ENCODE data around the gene TOGARAM1.

The TOGARAM1 gene

DNA sequence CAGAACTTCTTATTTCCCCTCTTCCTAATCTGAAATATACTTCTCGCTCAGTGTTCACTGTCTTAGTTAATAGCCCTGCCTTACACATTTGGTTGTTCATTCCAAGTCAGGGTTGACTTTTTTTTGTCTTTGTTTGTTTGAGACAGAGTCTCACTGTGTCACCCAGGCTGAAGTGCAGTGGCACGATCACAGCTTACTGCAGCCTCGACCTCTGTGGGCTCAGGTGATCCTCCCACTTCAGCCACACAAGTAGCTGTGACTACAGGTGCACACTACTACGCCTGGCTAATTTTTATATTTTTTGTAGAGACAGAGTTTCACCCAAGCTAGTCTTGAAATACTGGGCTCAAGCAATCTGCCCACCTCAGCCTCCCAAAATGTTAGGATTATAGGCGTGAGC, 79.7 kb downstream of the TOGARAM1 start:
- Histone ChIP-seq H3K27me3 (ENCODE audit: control insufficient read depth, insufficient read depth, low read length) (no peaks in the 10 kb centered on the region), H3K4me3 (ENCODE audit: low read depth, low read length) (no peak overlapping the region), H3K4me1 (ENCODE audit: control insufficient read depth, insufficient read depth, low read length) (no peaks in the 10 kb centered on the region), H3K27ac (ENCODE audit: low read depth, low read length) (no peak overlapping the region), H3K9ac (ENCODE audit: low read length) (no peak overlapping the region), H3K9me3 (ENCODE audit: control insufficient read depth, insufficient read depth, low read depth, low read length) (peaks cover 22% of the 10 kb centered on the region), H3K36me3 (ENCODE audit: control insufficient read depth, insufficient read depth, low read length) (peaks cover 42% of the 10 kb centered on the region)

DNA sequence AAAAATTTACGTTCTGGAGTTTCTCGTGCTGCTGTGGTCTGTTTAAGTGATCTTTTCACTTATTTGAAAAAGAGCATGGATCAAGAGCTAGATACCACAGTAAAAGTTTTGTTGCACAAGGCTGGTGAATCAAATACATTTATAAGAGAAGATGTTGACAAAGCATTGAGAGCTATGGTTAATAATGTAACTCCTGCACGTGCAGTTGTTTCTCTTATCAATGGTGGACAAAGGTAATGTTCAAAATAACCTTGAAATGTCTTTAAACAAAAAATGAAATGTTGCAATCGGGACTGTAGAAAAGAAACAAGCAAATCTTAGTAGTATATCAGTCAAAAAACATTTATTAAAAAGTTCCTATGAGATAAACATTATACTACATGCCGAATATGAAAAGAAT, 82.6 kb downstream of the TOGARAM1 start:
- Histone ChIP-seq H3K4me3 (ENCODE audit: low read depth, low read length) (no peak overlapping the region), H3K9ac (ENCODE audit: low read length) (no peak overlapping the region), H3K27me3 (ENCODE audit: control insufficient read depth, insufficient read depth, low read length) (no peaks in the 10 kb centered on the region), H3K27ac (ENCODE audit: low read depth, low read length) (no peak overlapping the region), H3K36me3 (ENCODE audit: control insufficient read depth, insufficient read depth, low read length) (peaks cover 23% of the 10 kb centered on the region), H3K4me1 (ENCODE audit: control insufficient read depth, insufficient read depth, low read length) (no peaks in the 10 kb centered on the region), H3K9me3 (ENCODE audit: control insufficient read depth, insufficient read depth, low read depth, low read length) (peaks cover 2% of the 10 kb centered on the region; the same call in 1 of the 2 replicates)

DNA sequence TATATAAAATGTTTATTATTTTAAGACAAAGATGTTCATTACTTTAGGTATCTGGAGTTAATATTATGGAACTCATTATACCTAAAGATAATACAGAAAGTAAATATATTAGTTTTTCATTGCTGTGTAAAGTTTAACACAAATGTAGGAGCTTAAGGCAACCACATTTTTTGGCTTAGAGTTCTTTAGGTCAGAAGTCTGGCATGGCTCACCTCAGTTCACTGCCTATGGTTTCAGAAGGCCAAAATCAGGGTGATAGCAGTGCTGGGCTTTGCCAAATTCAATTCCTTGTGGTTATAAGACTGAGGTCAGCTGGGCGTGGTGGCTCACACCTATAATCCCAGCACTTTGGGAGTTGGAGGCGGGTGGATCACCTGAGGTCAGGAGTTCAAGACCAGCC, 86.4 kb downstream of the TOGARAM1 start:
- no peaks in the 10 kb centered on the region for H3K27me3 ChIP-seq (ENCODE audit: control insufficient read depth, insufficient read depth, low read length)
- H3K4me1 ChIP-seq (ENCODE audit: control insufficient read depth, insufficient read depth, low read length) = no peaks in the 10 kb centered on the region
- no peak overlapping the region for H3K9ac ChIP-seq (ENCODE audit: low read length)
- peaks cover 25% of the 10 kb centered on the region for H3K36me3 ChIP-seq (ENCODE audit: control insufficient read depth, insufficient read depth, low read length)
- no peak overlapping the region for H3K4me3 ChIP-seq (ENCODE audit: low read depth, low read length)
- no peak overlapping the region for H3K27ac ChIP-seq (ENCODE audit: low read depth, low read length)
- no peaks in the 10 kb centered on the region for H3K9me3 ChIP-seq (ENCODE audit: control insufficient read depth, insufficient read depth, low read depth, low read length)

DNA sequence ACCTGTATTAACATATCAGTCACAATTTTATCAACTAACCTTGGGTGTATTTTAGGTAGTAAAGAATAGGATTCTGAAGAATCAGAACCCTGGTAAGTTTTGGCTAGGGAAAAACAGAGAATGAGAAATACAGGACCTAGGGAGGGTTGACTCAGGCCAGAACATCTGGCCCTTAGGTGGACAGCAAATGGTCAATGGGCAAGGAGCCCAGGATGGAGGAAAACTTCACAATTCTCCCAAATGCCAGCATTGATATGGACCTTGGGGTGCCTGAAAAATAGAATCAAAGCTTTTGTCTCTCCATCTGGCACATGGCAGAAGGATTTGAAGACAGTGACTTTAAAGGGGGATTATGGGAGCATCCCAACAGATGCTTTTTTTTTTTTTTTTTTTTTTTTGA, 89.2 kb downstream of the TOGARAM1 start:
- H3K36me3 ChIP-seq (ENCODE audit: control insufficient read depth, insufficient read depth, low read length) = peaks cover 28% of the 10 kb centered on the region
- H3K9me3 ChIP-seq (ENCODE audit: control insufficient read depth, insufficient read depth, low read depth, low read length) = no peaks in the 10 kb centered on the region
- no peak overlapping the region for H3K27ac ChIP-seq (ENCODE audit: low read depth, low read length)
- H3K9ac ChIP-seq (ENCODE audit: low read length) = no peak overlapping the region
- no peaks in the 10 kb centered on the region for H3K27me3 ChIP-seq (ENCODE audit: control insufficient read depth, insufficient read depth, low read length)
- H3K4me1 ChIP-seq (ENCODE audit: control insufficient read depth, insufficient read depth, low read length) = no peaks in the 10 kb centered on the region
- no peak overlapping the region for H3K4me3 ChIP-seq (ENCODE audit: low read depth, low read length)

DNA sequence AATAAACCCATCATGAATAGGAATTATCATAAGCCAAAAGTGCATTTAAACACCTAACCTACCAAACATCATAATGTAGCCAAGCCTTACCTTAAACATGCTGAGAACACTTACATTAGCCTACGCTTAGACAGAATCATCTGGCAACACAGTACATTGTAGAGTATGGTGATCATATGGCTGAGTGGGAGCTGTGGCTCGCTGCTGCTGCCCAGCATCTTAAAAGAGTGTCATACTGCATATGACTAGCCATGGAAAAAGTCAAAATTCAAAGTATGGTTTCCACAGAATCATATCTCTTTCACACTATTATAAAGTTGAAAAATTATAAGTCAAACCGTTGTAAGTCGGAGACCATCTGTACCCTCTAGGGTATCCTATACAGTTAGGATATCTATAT, 89.9 kb downstream of the TOGARAM1 start:
- H3K4me3 ChIP-seq (ENCODE audit: low read depth, low read length) = no peak overlapping the region
- no peak overlapping the region for H3K9ac ChIP-seq (ENCODE audit: low read length)
- no peaks in the 10 kb centered on the region for H3K9me3 ChIP-seq (ENCODE audit: control insufficient read depth, insufficient read depth, low read depth, low read length)
- H3K36me3 ChIP-seq (ENCODE audit: control insufficient read depth, insufficient read depth, low read length) = peaks cover 21% of the 10 kb centered on the region
- H3K4me1 ChIP-seq (ENCODE audit: control insufficient read depth, insufficient read depth, low read length) = no peaks in the 10 kb centered on the region
- H3K27me3 ChIP-seq (ENCODE audit: control insufficient read depth, insufficient read depth, low read length) = no peaks in the 10 kb centered on the region
- H3K27ac ChIP-seq (ENCODE audit: low read depth, low read length) = no peak overlapping the region

DNA sequence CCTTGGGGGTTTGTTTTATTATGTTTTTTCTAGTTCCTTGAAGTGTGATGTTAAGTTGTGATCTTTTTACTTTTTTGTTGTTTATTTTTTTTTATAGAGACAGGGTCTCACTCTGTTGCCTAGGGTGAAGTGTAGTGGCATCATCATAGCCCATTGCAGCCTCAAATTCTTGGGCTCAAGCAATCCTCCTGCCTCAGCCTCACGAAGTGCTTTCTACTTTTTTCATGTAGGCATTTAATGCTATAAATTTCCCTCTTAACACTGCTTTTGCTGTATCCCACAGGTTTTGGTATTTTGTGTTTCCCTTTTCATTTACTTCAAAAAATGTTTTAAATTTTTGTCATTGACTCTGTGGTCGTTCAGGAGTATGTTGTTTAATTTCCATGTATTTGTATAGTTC, 95.4 kb downstream of the TOGARAM1 start:
- Histone ChIP-seq H3K9ac (ENCODE audit: low read length) (no peak overlapping the region), H3K9me3 (ENCODE audit: control insufficient read depth, insufficient read depth, low read depth, low read length) (no peaks in the 10 kb centered on the region), H3K4me3 (ENCODE audit: low read depth, low read length) (no peak overlapping the region), H3K36me3 (ENCODE audit: control insufficient read depth, insufficient read depth, low read length) (peaks cover 15% of the 10 kb centered on the region), H3K4me1 (ENCODE audit: control insufficient read depth, insufficient read depth, low read length) (no peaks in the 10 kb centered on the region), H3K27me3 (ENCODE audit: control insufficient read depth, insufficient read depth, low read length) (no peaks in the 10 kb centered on the region), H3K27ac (ENCODE audit: low read depth, low read length) (no peak overlapping the region)

DNA sequence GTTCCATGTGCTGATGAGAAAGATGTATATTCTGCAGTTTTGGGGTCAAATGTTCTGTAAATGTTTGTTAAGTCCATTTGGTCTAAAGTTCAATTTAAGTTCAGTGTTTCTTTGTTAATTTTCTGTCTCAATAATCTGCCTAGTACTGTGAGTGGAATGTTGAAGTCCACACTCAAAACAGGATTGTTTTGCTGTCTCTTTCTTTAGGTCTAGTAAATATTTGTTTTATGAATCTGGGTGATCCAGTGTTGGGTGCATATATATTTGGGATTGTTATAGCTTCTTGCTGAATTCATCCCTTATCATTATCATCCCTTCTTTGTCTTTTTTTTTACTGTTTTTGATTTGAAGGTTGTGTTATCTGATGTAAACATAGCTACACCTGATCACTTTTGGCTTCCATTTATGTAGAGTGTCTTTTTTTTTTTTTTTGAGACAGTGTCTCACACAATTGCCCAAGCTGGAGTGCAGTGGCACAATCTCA, 95.9 kb downstream of the TOGARAM1 start:
- peaks cover 12% of the 10 kb centered on the region; the same call in 1 of the 2 replicates for H3K36me3 ChIP-seq (ENCODE audit: control insufficient read depth, insufficient read depth, low read length)
- H3K4me1 ChIP-seq (ENCODE audit: control insufficient read depth, insufficient read depth, low read length) = no peaks in the 10 kb centered on the region
- H3K27me3 ChIP-seq (ENCODE audit: control insufficient read depth, insufficient read depth, low read length) = no peaks in the 10 kb centered on the region
- no peak overlapping the region for H3K9ac ChIP-seq (ENCODE audit: low read length)
- H3K27ac ChIP-seq (ENCODE audit: low read depth, low read length) = no peak overlapping the region
- H3K4me3 ChIP-seq (ENCODE audit: low read depth, low read length) = no peak overlapping the region
- no peaks in the 10 kb centered on the region for H3K9me3 ChIP-seq (ENCODE audit: control insufficient read depth, insufficient read depth, low read depth, low read length)

DNA sequence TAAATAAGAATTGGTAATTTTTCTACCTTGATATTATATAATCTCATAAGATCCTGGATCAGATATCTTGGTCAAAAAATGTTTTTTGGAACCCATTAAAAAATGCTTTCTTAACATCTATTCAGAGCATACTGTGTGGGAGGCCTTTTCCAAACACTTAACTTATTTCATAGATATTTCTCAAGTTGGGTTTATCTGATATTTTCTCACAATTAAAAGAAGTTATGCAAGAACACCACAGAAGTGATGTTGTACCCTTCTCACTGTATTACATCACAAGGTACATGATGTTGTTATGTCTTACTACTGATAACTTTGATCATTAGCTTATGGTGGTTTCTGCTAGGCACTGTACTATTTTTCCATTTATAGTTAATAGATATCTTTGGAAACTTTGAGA, 98.6 kb downstream of the TOGARAM1 start:
- Histone ChIP-seq H3K9ac (ENCODE audit: low read length) (no peak overlapping the region), H3K27me3 (ENCODE audit: control insufficient read depth, insufficient read depth, low read length) (no peaks in the 10 kb centered on the region), H3K27ac (ENCODE audit: low read depth, low read length) (no peak overlapping the region), H3K9me3 (ENCODE audit: control insufficient read depth, insufficient read depth, low read depth, low read length) (no peaks in the 10 kb centered on the region), H3K4me1 (ENCODE audit: control insufficient read depth, insufficient read depth, low read length) (no peaks in the 10 kb centered on the region), H3K4me3 (ENCODE audit: low read depth, low read length) (no peak overlapping the region), H3K36me3 (ENCODE audit: control insufficient read depth, insufficient read depth, low read length) (no peaks in the 10 kb centered on the region)

DNA sequence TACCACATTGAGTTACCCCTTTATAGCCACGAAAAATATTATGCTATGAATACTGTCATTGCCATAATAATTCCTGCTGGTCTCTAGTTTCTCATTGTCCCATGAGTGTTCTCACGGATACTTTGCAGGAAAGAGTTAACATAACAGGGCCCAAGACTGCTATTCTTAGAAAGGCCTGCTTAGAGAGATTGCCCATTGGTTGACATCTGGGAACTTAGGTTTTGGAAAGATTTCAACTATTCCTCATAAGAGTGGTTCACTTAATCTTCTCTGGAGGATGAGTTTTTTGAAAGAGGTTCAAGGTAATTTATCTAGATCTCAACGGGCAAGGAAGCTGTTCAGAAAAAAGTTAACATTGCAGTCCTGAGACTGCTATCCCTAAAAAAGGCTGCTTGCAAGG, 103.5 kb downstream of the TOGARAM1 start:
- H3K4me1 ChIP-seq (ENCODE audit: control insufficient read depth, insufficient read depth, low read length) = no peaks in the 10 kb centered on the region
- H3K9me3 ChIP-seq (ENCODE audit: control insufficient read depth, insufficient read depth, low read depth, low read length) = no peaks in the 10 kb centered on the region
- H3K4me3 ChIP-seq (ENCODE audit: low read depth, low read length) = no peak overlapping the region
- H3K9ac ChIP-seq (ENCODE audit: low read length) = no peak overlapping the region
- H3K27ac ChIP-seq (ENCODE audit: low read depth, low read length) = no peak overlapping the region
- no peaks in the 10 kb centered on the region for H3K27me3 ChIP-seq (ENCODE audit: control insufficient read depth, insufficient read depth, low read length)
- H3K36me3 ChIP-seq (ENCODE audit: control insufficient read depth, insufficient read depth, low read length) = peaks cover 3% of the 10 kb centered on the region; the same call in 1 of the 2 replicates

DNA sequence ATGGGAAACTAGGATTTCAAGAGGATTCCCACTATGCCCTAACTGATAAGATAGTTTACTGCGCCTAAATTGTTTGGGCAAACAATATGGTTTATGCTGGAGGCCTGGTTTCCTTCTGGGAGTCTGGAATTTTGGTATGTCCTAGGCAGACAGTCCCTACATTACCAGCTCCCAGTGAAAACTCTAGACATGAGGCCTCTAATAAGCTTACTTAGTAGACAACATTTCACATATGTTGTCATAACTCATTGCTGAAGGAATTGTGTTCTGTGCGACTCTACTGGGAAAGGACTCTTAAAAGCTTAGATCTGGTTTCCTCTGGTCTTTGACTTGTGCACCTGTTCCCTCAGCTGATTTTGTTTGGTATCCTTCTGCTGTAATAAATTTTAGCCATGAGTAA, 104.0 kb downstream of the TOGARAM1 start:
- Histone ChIP-seq H3K4me3 (ENCODE audit: low read depth, low read length) (no peak overlapping the region), H3K4me1 (ENCODE audit: control insufficient read depth, insufficient read depth, low read length) (no peaks in the 10 kb centered on the region), H3K27me3 (ENCODE audit: control insufficient read depth, insufficient read depth, low read length) (no peaks in the 10 kb centered on the region), H3K9ac (ENCODE audit: low read length) (no peak overlapping the region), H3K9me3 (ENCODE audit: control insufficient read depth, insufficient read depth, low read depth, low read length) (no peaks in the 10 kb centered on the region), H3K27ac (ENCODE audit: low read depth, low read length) (no peak overlapping the region), H3K36me3 (ENCODE audit: control insufficient read depth, insufficient read depth, low read length) (peaks cover 3% of the 10 kb centered on the region; the same call in 1 of the 2 replicates)

DNA sequence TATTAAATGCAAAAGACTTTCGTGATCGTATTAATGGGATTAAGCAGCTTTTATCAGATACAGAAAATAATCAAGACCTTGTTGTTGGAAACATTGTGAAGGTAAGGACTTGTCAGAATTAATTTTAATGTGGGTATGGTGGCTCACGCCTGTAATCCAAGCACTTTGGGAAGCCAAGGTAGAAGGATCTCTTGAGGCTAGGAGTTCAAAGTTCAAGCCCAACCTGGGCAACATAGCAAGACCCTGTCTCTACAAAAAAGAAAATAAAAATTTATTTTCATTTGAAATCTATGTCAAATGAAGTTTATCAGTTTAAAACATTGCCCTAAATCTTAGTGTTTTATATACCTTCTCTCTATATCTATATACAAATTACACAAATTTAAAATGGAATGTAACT, 104.7 kb downstream of the TOGARAM1 start:
- Histone ChIP-seq H3K36me3 (ENCODE audit: control insufficient read depth, insufficient read depth, low read length) (peaks cover 3% of the 10 kb centered on the region; the same call in 1 of the 2 replicates), H3K4me1 (ENCODE audit: control insufficient read depth, insufficient read depth, low read length) (no peaks in the 10 kb centered on the region), H3K27me3 (ENCODE audit: control insufficient read depth, insufficient read depth, low read length) (no peaks in the 10 kb centered on the region), H3K27ac (ENCODE audit: low read depth, low read length) (no peak overlapping the region), H3K9ac (ENCODE audit: low read length) (no peak overlapping the region), H3K4me3 (ENCODE audit: low read depth, low read length) (no peak overlapping the region), H3K9me3 (ENCODE audit: control insufficient read depth, insufficient read depth, low read depth, low read length) (no peaks in the 10 kb centered on the region)

DNA sequence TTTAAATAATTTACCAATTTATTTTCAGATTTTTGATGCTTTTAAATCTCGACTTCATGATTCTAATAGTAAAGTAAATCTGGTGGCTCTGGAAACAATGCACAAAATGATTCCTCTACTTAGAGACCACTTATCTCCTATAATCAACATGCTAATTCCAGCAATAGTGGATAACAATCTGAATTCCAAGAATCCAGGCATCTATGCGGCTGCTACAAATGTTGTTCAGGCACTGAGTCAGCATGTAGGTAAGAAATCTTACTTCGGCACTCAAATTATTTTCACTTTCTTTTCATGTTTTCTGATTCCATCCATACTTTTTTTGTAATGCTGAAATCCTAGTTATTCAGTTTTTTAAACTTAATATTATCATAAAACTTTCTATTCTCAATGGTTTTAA, 106.4 kb downstream of the TOGARAM1 start:
- Histone ChIP-seq H3K9ac (ENCODE audit: low read length) (no peak overlapping the region), H3K4me1 (ENCODE audit: control insufficient read depth, insufficient read depth, low read length) (no peaks in the 10 kb centered on the region), H3K4me3 (ENCODE audit: low read depth, low read length) (no peak overlapping the region), H3K27ac (ENCODE audit: low read depth, low read length) (no peak overlapping the region), H3K36me3 (ENCODE audit: control insufficient read depth, insufficient read depth, low read length) (peaks cover 3% of the 10 kb centered on the region; the same call in 1 of the 2 replicates), H3K9me3 (ENCODE audit: control insufficient read depth, insufficient read depth, low read depth, low read length) (no peaks in the 10 kb centered on the region), H3K27me3 (ENCODE audit: control insufficient read depth, insufficient read depth, low read length) (no peaks in the 10 kb centered on the region)

All from HUES6 (cell line).